GM18499 (cell line): ENCODE results near the gene CRACR2A.

Source experiments
- ATAC-seq: cut with Tn5 transposase; IDR thresholded peaks from one replicate; pipeline ENCODE4 v1.9.1; 2021; ENCODE audit warnings: moderate number of reproducible peaks; ENCODE audit not compliant: insufficient read depth, unreplicated experiment

The CRACR2A gene

DNA sequence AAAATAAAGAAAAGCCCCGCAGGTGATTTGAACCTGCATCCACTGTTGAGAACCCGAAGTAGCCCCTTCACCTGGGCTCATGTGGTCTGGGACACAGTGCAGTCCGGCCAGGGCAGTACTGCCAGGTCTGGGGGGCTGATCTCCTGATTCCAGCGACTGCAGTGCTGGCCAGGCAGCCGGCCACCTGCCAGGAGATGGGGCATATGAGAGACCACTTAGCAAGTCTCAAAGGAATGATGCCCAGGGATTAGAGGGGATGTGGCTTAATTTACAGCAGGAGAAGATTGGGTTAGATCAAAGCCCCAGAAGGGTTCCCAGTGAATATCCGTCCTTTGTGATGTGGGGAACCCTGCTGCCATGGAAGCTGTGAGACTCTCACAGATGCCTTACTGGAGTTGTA lies 148.6 kb downstream of the CRACR2A start:
- ATAC-seq, result no peak

DNA sequence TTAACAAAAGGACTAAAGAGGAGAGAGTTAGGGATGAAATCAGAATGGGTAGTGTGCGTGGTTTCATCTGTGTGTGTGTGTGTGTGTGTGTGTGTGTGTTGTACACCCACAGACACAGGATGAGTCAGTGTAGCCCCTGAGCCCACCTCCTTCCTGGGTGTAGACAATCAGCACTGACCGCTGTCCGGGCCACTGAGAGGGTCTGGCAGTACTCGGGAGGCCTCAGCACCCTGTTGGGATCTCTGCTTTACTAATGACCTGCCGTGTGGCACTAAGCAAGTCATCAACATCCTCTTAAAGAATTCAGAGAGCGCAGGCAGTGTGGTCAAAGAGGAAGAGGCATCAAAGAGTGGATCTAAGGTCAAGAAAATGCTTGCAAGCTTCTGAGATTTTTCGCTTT lies 149.3 kb downstream of the CRACR2A start:
- no peak for ATAC-seq

DNA sequence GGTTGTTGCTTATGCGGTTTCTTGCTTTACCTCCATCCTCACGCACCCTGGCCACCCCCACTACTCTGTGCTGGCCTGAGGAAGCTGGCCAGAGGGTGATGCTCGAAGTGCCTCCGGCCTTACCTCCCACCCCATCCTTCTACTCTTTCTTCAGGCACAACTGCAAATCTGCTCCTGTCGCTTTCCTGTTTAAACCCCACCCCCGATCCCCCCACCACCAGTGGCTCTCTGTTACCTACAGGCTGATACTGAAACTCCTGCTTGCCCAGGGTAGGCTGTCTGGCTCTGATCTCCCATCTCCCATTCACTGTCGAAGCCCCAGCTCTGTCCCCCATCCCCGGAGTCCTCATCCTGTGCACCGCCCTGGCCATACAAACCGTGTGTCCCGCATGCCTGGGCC lies 150.4 kb downstream of the CRACR2A start:
- no peak for ATAC-seq

DNA sequence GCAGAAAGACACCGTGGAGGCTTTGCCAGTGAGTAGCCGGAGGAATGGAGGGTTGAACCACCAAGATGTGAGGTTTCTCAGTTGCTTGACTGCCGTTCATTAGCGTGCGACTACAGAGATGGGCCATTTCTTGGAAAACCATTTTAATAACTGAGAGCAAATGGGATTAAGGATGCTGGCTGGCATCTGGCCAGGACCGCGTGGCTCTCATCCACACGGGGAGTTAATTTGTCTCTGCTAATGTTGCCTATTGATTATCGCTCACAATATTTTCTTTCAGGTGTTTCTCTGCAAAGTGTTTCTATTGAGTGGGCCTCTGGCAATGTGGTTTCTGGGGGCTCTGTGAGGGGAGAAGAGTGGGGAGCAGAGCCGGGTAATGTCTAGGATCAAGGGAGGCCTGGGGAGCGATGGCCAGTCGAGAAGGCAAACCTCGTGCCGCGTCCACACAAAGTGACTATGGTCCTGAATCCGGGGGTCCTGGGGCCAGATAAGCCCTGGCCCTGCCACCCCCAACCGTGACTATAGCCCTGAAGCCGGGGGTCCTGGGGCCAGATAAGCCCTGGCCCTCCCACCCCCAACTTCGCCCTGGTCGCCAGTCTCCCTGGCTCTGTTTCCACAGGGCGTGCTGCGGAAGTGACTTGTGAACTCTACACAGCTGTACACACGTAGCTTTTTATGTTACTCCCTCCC lies 151.3 kb downstream of the CRACR2A start:
- ATAC-seq, result no peak

DNA sequence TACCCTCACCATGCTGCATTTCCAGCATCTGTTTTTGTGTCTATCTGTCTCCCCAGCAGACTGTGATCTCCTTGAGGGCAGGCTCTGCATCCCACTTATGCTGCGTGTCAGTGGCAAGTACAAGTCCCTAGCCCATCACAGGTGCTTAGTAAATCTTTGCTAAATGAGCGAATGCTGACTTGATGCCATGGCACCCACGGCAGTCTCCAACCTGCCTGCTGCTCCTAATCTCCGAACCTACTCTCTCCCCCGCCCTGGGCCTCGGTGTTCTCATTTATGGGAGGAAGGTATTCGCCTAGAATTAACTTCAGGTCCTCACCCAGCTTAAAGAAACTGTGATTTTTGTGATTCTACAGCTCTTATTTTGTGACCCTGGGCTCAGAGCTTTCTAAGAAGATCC lies 152.0 kb downstream of the CRACR2A start:
- ATAC-seq, result no peak

DNA sequence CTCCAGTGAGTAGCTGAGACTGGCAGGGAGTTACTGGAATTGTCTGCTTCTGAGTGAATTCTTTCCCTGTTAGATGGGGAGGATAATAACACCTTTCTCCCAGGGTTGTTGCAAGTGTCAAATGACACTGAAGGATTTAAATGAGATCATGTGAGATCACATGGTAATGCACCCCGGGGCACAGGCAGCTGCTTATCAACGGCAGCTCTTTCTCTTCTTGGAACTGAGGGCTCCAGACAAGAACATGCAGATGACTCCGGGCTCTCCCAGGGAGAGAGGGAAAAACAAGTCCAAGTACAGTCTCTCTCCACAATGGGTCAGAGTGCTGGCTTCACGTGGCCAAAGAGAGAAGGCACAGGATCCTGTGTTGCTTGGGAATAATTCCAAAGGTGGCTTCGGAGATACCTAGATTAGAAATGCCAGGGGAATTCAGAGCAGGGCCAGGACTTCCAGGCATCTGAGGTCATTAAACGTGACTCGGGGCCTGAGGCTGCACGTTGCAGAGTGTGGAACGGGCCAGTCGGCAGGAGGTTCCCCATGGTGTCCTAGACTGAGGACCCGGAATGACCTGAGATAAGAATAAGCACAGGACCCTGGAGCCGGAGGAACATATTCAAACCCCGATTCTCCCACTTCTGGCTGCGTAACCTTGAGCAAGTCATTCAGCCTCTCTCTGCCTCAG lies 152.7 kb downstream of the CRACR2A start:
- ATAC-seq, result no peak

DNA sequence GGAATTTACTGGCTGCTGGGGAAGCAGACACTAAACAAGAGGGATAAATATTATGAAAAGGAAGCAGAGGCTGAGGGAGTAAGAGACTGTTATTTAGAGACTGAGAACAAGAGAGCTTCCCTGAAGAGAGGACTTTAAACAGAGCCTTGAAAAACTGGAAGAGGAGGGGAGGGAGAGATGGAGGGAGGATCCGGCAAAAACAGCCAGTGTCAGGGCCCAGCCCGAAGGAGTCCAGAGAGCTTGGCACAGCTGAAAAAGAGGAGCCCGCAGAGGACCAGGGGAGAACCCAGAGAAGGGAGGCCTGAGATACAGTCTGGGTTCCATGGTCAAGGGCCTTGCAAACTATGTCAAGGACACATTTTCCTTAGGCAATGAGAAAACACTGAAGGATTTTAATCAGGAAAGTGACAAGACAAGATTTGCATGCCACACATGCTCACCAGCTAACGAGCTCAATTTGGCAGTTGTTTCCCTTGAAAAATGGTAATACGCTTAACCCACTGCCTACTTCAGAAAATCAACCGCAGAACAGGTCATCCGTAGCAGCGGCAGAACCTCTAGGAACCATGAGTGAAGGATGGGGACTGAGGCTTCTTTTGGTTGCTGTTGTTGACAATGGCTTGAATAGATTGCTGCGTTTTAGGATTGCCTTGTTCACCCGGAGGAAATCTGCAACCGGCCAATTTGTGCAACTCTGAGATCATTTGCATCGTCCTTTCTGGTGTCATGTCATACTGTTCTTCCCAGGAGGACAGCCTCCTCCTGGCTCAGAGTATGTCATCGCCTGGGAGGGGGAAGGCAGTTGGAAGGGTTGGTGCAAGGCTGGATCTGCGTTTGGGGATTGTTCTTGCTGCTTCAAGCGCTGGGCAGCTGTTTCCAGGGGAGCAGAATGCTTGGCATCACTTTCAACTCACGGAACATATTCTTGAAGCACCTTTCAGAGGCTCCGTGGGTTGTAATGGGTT lies 153.7 kb downstream of the CRACR2A start:
- no peak for ATAC-seq

DNA sequence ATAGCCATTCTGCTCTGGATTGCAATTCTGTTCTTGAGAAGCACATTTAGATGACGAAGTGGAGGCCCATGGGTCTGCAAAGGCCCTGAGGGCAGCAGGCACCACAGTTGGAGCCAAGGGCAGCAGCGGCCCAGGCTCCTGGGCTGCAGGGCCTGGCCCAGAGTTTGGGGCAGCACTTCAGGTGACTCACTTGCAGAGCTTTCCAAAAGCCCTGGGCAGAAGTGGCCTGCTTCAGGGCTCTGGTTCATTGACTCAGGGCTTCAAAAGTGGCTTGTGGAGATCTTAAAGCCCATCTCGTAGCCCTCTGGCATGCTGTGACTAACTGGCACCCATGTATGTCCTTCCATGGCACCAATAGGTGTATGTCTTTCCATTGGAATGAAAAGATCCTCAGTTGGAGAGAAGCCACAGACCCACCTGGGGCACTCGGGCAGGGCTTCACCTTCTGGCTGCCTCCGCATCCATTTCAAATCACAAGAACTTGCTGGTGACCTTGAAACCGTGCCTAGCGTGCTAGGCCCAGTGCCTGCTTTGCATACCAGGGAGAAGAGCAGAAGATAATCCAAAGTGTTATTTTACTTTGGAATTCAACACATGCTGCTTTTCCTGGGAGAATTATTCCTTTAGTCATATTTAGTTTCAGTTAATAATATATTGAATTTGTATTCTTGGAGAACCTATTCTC lies 155.2 kb downstream of the CRACR2A start:
- ATAC-seq, result no peak

DNA sequence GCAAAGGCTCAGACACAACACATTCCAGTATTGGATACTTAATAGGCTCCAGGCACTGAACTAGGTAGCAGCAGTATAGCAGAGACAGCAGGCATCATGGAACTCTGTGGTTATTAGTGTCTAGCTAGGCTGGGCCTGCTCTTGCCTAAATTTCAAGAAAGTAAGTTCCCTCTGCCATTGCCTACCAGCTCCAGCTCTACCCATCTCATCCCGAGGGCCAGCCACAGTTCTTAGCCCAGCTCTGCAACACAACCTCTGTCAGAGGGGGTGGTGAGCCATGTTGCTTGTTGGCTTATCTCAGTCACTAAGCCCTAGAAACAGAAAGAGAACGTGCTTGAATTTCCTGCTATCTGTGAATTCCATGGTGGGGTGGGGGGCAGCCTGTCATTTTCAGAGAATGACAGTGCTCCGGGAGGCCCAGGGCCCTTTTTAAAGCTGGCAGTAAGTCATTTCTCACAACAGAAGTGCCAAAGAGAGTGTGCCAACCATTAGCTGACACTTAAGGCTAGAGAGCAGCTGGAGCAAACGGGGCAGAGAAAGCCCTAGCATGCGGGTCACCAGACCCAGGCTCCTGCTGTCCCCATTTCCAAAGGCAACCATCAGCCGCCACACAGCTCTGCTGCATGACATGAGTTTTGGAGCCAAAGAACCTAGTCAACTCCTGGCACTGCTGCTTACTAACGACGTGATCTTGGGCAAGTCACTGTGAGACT lies 156.1 kb downstream of the CRACR2A start:
- ATAC-seq, result no peak

DNA sequence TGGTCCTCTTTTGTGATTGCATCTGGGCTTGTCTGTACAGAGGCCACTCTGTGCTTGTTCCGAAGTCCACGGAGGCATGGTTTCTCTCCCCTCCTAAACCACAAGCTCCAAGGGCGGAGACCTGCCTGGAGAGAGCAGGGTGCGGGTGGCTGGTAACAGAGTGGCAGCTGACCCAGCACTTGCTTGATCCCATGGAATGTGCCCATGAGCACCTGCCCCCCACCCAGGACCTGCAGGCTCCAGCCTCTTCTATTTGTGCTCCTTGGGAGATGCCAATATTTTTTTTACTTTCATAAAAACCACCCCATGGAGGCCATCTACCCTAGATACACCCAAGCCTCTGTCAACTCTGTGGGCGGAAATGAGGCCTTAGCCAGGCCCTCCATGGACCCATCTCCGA lies 157.2 kb downstream of the CRACR2A start:
- no peak for ATAC-seq

DNA sequence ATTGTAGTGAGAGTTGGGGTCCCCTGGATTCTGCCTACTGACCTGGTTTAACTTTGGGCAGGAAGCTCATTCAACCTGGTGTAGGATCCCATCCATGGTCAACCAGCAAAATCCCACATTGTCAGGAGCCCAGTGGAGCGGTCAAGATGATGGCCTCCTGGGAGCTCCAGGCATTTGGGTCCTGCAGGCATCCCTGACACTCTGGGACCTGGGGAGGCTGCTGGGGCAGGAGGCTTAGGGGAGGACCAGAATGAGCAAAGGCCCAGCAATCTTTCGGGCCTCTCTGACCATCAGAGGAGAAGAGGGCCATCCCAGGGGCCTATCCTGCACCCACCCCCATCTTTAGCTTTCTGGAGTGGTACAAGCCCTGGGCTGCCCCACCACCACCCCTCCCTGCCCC lies 157.9 kb downstream of the CRACR2A start:
- no peak for ATAC-seq

DNA sequence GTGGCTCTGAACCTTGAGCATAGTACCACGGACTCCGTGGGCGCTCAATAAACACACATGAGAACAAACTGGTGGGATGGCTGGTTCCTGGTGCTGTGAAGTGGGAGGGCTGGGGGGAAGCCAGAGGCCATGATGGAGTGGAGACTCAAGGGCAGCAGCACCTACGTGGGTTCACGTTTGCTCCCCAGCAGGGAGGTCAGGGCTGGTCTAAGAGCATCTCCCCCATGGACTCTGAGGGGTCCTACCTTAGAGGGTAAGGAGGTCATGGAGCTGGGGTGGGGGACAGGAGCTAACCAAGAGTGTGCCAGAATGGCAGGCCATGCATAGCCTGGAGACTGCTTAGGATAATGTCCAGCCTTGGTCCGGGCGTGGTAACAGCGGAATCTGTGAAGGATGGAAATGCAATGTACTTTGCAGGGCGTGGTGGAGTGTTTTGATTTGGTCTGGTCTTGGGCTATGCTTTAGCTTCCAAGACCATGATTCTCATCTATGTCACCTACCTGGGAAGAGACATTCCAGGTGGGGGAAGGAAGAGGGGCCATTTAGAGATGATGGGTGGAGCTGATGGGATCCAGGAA lies 158.9 kb downstream of the CRACR2A start:
- no peak for ATAC-seq

DNA sequence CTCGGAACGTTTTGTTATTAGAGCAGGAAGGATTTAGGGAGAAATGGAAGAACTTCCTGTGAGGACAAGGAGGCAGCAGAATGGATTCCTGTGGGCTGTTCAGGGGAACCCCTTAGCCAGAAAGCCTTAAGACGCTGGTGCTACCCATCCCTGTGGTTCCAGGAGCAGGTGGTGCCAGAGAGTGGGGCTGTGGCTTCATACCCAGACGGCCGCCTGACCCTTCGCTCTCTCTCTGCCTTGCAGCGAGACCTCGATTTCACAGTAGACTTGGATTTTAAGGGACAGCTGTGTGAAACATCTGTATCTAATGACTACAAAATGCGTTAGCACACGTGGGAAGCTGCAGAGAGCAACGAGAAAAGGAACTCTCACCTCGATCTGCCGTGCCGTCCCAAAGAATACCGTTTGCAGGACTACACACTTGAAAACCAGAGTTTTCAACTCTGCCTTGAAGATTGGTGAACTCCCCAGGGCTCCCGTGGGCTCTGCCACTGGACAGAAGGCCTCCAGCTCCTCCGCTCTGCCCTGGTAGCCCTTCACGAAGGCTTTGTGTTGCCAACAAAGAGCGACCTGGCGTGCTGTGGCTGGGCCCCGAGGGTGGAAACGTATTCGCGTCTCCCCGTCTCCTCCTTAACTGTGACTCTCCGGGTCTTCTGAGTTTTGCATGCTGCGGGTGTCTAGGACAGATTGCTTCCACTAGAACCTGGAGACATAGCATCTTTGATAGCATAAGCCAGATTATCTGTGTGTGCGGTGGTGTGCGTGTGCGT lies 159.9 kb downstream of the CRACR2A start:
- ATAC-seq, result no peak

DNA sequence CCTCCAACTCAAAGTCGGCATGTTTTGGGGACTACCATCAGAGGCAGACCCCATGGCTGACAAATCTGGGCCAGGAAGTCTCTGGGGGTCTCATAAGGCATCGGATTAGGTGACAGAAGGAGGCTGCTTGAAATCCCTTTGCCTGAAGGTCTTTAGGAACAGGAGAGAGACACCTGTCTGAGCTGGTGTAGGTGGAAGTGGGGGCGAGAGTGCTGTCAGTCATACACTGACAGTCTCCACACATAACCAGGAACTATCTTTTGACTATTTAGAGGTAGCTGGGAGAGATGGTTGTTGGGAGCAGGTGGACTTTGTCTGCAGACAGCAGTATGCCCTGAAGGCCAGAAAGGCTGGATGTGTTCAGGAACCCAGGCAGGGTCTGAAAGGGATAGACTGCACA lies 163.2 kb downstream of the CRACR2A start:
- no peak for ATAC-seq

DNA sequence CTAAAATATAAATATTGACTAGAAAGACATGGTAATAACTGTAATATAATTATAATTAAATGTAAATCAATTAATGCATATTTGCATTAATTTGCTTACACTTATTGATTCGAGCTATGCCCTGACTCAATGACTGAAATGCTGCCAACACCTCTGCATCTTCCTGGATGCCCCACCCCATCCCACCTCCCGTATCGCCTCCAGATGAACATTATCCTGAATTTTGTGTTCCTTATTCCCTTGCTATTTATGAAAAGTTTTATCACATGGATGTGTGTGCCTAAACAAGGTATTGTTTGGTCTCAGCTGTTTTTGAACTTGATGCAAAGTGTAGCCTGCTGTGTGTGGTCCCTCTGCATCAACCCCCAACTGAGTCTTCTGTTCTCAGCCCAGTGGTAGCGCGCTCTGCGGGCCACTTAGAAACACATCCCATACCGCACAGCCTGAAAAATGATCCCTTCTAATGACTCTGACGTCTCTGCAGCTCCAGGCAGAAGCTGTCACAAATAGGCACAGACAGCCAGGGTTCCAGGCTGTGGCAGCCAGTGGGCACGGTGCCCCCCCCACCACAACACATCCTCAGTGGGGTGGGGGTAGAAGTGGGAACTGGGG lies 165.4 kb downstream of the CRACR2A start:
- no peak for ATAC-seq

DNA sequence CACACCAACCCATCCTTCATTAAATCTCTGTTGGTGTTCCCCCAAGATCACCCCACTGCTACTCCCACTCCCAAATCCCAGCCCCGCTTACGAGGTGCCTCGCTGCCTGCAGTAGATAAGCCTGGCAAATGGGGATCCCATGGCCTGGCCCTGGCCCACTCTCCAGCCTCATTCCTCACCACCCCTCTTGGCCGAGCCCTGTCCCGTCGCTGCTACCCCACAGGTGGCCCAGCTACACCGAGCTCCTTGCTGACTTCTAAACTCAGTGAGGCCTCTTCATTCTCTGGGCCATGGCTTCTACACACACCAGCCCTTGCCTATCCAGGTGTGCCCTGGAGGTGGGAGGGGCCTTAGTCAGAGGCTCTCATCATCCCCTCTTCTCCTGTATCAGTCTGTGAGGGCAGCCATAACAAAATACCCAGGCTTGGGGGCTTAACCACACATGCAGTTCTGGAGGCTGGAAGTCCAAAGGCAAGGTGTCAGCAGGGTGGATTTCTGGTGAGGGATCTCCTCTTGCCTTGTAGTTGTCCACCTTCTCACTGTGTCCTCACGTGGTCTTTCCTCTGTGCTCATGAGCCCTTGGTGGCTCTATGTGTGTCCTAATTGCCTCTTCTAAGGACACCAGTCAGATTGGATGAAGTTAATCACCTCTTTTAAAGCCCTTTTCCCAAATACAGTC lies 169.1 kb downstream of the CRACR2A start:
- no peak for ATAC-seq

DNA sequence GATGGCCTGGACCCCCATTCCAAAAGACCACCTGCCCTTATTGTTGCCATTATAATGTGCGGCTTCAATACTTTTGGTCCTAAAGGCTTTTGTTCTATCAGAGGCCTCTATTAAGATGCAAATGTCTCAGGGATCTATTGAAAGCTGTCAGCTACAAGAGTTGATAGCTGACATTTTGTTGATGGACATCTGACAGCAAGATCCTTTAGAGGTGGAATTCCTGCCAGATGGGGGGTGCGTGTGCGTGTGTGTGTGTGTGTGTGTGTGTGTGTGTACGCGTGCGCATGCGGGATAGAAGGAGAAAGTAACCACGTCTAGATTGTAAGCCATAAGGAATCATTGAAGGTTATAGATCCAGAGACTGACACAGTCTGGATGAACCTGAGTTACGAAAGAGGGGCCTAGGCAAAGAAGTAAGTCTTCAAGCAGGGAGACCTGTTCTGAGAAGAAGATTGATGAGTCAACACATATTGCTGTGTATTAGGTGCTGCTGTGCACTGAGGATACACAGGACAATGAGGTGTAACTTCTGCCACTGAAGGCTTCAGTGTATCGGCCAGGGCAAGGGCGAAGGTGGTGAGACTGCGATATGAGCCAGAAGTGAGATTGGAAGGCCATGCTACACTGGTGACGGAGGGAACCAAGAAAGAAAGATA lies 172.7 kb downstream of the CRACR2A start:
- ATAC-seq, result no peak
